GM06990 (cell line): ENCODE results near the gene MAGEF1.

Experiments
- DNase-seq: peaks from one replicate; pipeline ENCODE4 v3.0.0-alpha.2; 2011; ENCODE audit not compliant: insufficient read length; ENCODE audit errors: extremely low read depth
- H3K27me3 ChIP-seq: replicated peaks from 2 replicates; pipeline ENCODE4 v1.6.0; 2011; ENCODE audit warnings: low read length; ENCODE audit not compliant: control insufficient read depth, insufficient read depth
- H3K36me3 ChIP-seq: 2 replicates; pipeline ENCODE4 v1.5.1; 2011; ENCODE audit warnings: low read length; ENCODE audit not compliant: control insufficient read depth, insufficient read depth
- H3K4me3 ChIP-seq: replicated peaks from 2 replicates; pipeline ENCODE4 v1.5.1; 2011; ENCODE audit warnings: low read depth, mild to moderate bottlenecking, control low read depth, low read length
- CTCF ChIP-seq: IDR thresholded peaks from 2 replicates; pipeline ENCODE4 v1.5.1; 2011; ENCODE audit warnings: low read length, control low read depth, mild to moderate bottlenecking, inconsistent platforms; ENCODE audit not compliant: insufficient read depth, poor library complexity, severe bottlenecking

The MAGEF1 gene

GRCh38 chr3:184700759-184701158 lies 11.1 kb downstream of the MAGEF1 start:
- H3K4me3 ChIP-seq: no peak overlapping the region
- TF ChIP-seq CTCF: no peak
- DNase-seq: no peak
- no peaks in the 10 kb centered on the region; the same call in 1 of the 2 replicates for H3K27me3 ChIP-seq
- no peaks in the 10 kb centered on the region for H3K36me3 ChIP-seq

GRCh38 chr3:184697845-184698244 lies 14.0 kb downstream of the MAGEF1 start:
- no peaks in the 10 kb centered on the region for H3K36me3 ChIP-seq
- H3K4me3 ChIP-seq: no peak overlapping the region
- TF ChIP-seq CTCF: no peak
- H3K27me3 ChIP-seq: no peaks in the 10 kb centered on the region; the same call in 1 of the 2 replicates
- DNase-seq: no peak

- Histone ChIP-seq H3K4me3 (no peak overlapping the region), H3K27me3 (no peaks in the 10 kb centered on the region; the same call in 1 of the 2 replicates), H3K36me3 (no peaks in the 10 kb centered on the region)
- DNase-seq: no peak
- no peak for TF ChIP-seq CTCF
Observed at GRCh38 chr3:184696697-184697096, 15.2 kb downstream of the MAGEF1 start.

GRCh38 chr3:184694716-184695115 lies 17.1 kb downstream of the MAGEF1 start:
- Histone ChIP-seq H3K4me3 (no peak overlapping the region), H3K27me3 (no peaks in the 10 kb centered on the region; the same call in none of the 2 replicates), H3K36me3 (no peaks in the 10 kb centered on the region)
- TF ChIP-seq CTCF: no peak
- DNase-seq: no peak

- H3K36me3 ChIP-seq: no peaks in the 10 kb centered on the region
- no peak for TF ChIP-seq CTCF
- no peak overlapping the region for H3K4me3 ChIP-seq
- H3K27me3 ChIP-seq: no peaks in the 10 kb centered on the region; the same call in none of the 2 replicates
- no peak for DNase-seq
Observed at GRCh38 chr3:184694133-184694665, 17.7 kb downstream of the MAGEF1 start.
